OCI-LY7 (cell line): ENCODE measurements around the gene SLA2.

Experiments used
- CTCF ChIP-seq: fragments of 200-600 bp; sonication (generic); conservative IDR thresholded peaks from 2 replicates; pipeline ENCODE4 v1.5.1; 2014; ENCODE audit warnings: mild to moderate bottlenecking, antibody characterized with exemption, low read length, moderate library complexity, mixed read lengths
- EZH2phosphoT487 ChIP-seq: fragments of 200-600 bp; sonication (generic); IDR thresholded peaks from 2 replicates; pipeline ENCODE4 v1.6.1; 2018; ENCODE audit warnings: low read depth, borderline replicate concordance, mild to moderate bottlenecking, mixed run types, antibody characterized with exemption, low read length, moderate library complexity, mixed read lengths

GRCh38 chr20:36628076-36628475 is 17.9 kb downstream of the SLA2 start:
- TF ChIP-seq CTCF (no peak), EZH2phosphoT487 (no peak)
